HepG2 (cell line): ENCODE data around the gene MMP25. TPM values are rescaled to one million over a fixed set of nuclear protein-coding genes. Genes with fewer than 3 reads are reported as not detected.

Experiments
- DR1 ChIP-seq: sonication (generic); formaldehyde crosslinking; IDR thresholded peaks from 2 replicates; pipeline ENCODE4 v1.8.0; 2021; ENCODE audit warnings: mild to moderate bottlenecking, missing genetic modification reagents, inconsistent platforms
- ETV5 ChIP-seq: IDR thresholded peaks from 2 replicates; pipeline ENCODE4 v1.6.1; 2018; ENCODE audit warnings: missing biosample characterization, missing genetic modification reagents, inconsistent platforms, borderline replicate concordance
- GATA4 ChIP-seq: sonication (generic); IDR thresholded peaks from 2 replicates; pipeline ENCODE4 v1.6.1; 2016; ENCODE audit warnings: antibody characterized with exemption, low read depth, borderline replicate concordance
- NFYC ChIP-seq: IDR thresholded peaks from 2 replicates; pipeline ENCODE4 v1.6.1; 2016; ENCODE audit warnings: missing genetic modification reagents, missing compliant biosample characterization
- ZFP90 ChIP-seq: sonication (generic); formaldehyde crosslinking; IDR thresholded peaks from 2 replicates; pipeline ENCODE4 v1.8.0; 2022; ENCODE audit warnings: missing genetic modification reagents, mild to moderate bottlenecking, inconsistent platforms, borderline replicate concordance
- ZMYM4 ChIP-seq: sonication (generic); formaldehyde crosslinking; IDR thresholded peaks from 2 replicates; pipeline ENCODE4 v1.8.1; 2023; ENCODE audit warnings: mild to moderate bottlenecking, missing genetic modification reagents
- ZNF225 ChIP-seq: sonication (generic); formaldehyde crosslinking; IDR thresholded peaks from 2 replicates; pipeline ENCODE4 v1.4.0; 2020; ENCODE audit warnings: mild to moderate bottlenecking, missing genetic modification reagents
- ZNF256 ChIP-seq: sonication (generic); formaldehyde crosslinking; conservative IDR thresholded peaks from 2 replicates; pipeline ENCODE4 v1.4.0; 2020; ENCODE audit warnings: missing genetic modification reagents
- ZNF577 ChIP-seq: sonication (generic); formaldehyde crosslinking; IDR thresholded peaks from 2 replicates; pipeline ENCODE4 v1.4.0; 2020; ENCODE audit warnings: mild to moderate bottlenecking, low read depth, missing genetic modification reagents, borderline replicate concordance
- ZXDC ChIP-seq: sonication (generic); formaldehyde crosslinking; IDR thresholded peaks from 2 replicates; pipeline ENCODE4 v1.5.0; 2020; ENCODE audit warnings: mild to moderate bottlenecking, missing genetic modification reagents
- polyA plus RNA-seq, 8 experiments: library from polyadenylated mRNA; depleted of rRNA in 3 of 8; stranded (reverse) in 7 of 8; unstranded in 1 of 8; fragments of >200 nt; fragmentation: Illumina TruSeq in 4 of 8; extraction: Trizol in 4 of 8; gene quantifications; 2 replicates each; pipeline versions ENCODE4 v1.2.1 to v1.2.3, GENCODE V29; 2011 to 2016; ENCODE audit warnings: low read depth in 4 of 8, missing spikeins in 1 of 8, mixed read lengths in 1 of 8; ENCODE audit not compliant: insufficient read depth in 1 of 8
- total RNA-seq, 5 experiments: library from RNA; depleted of rRNA; stranded (reverse); fragments of >200 nt; fragmentation: Illumina TruSeq; extraction: Trizol; gene quantifications; 2 replicates each; pipeline ENCODE4 v1.2.3, GENCODE V29; 2016; ENCODE audit warnings: low read depth in 1 of 5
- TF ChIP-seq, protein P1 (sequence below): IDR thresholded peaks from 2 replicates; pipeline ENCODE4 v1.4.0; 2020; ENCODE audit warnings: mild to moderate bottlenecking, missing genetic modification reagents
- TF ChIP-seq, protein P2 (sequence below): sonication (generic); formaldehyde crosslinking; conservative IDR thresholded peaks from 2 replicates; pipeline ENCODE4 v1.4.0; 2020; ENCODE audit warnings: missing genetic modification reagents

MMP25 gene
- total and polyA plus RNA-seq, 2 of the 13 experiments (the other 11 are each of a cell fraction or from before 2014, with no cell fraction given), result 0.04 to 0.08 TPM

DNA sequence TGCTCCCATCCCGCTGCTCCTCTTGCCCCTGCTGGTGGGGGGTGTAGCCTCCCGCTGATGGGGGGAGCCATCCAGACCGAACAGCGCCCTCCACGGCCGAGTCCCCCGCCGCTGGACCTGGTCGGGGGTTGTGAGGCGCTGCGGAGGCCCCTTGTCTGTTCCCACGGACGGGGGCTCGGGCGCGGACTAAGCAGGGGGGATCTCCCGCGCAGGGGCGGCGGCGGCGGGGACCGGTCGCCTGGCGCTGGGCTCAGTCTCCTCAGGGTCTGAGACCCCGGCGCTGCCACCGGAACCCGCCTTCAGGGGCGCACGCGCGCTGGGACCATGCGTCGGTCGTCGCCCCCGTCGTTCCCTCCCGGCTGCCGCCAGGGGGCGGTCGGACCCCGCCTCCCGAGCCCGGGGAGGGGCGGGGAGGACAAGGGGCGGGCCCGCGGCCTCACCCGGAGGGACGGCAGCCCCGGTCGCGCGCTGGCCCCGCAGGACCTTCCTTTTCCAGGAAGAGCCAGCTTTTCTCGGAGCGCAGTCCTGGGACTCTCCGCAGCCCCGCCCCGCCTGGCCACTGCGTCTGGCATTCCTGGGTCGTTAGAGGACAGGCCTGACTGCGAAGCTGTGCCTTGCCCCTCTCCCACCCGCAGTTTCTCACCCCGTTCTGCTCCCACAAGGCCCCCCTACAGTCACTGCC, 12.8 kb downstream of the MMP25 start (continued):
- TF ChIP-seq ZXDC (CRISPR knock-in tag) (0 out of 2 replicates have a peak, but pooled peaks have one; percentile 21), NFYC (CRISPR knock-in tag) (no peak), ZFP90 (CRISPR knock-in tag) (peak; percentile 88; the same call in 1 of the 2 replicates), ZNF577 (no peak), ZNF225 (CRISPR knock-in tag) (0 out of 2 replicates have a peak, but pooled peaks have one; percentile 19), ZMYM4 (CRISPR knock-in tag) (peak; percentile 70; the same call in 1 of the 2 replicates), GATA4 (peak; percentile 43; the same call in 1 of the 2 replicates), ZNF256 (no peak), ETV5 (CRISPR knock-in tag) (peak; percentile 76; the same call in 1 of the 2 replicates), DR1 (CRISPR knock-in tag) (no peak)
- TF ChIP-seq, protein P1, sequence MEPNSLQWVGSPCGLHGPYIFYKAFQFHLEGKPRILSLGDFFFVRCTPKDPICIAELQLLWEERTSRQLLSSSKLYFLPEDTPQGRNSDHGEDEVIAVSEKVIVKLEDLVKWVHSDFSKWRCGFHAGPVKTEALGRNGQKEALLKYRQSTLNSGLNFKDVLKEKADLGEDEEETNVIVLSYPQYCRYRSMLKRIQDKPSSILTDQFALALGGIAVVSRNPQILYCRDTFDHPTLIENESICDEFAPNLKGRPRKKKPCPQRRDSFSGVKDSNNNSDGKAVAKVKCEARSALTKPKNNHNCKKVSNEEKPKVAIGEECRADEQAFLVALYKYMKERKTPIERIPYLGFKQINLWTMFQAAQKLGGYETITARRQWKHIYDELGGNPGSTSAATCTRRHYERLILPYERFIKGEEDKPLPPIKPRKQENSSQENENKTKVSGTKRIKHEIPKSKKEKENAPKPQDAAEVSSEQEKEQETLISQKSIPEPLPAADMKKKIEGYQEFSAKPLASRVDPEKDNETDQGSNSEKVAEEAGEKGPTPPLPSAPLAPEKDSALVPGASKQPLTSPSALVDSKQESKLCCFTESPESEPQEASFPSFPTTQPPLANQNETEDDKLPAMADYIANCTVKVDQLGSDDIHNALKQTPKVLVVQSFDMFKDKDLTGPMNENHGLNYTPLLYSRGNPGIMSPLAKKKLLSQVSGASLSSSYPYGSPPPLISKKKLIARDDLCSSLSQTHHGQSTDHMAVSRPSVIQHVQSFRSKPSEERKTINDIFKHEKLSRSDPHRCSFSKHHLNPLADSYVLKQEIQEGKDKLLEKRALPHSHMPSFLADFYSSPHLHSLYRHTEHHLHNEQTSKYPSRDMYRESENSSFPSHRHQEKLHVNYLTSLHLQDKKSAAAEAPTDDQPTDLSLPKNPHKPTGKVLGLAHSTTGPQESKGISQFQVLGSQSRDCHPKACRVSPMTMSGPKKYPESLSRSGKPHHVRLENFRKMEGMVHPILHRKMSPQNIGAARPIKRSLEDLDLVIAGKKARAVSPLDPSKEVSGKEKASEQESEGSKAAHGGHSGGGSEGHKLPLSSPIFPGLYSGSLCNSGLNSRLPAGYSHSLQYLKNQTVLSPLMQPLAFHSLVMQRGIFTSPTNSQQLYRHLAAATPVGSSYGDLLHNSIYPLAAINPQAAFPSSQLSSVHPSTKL, result peak; percentile 58; the same call in 1 of the 2 replicates
- TF ChIP-seq, protein P2, sequence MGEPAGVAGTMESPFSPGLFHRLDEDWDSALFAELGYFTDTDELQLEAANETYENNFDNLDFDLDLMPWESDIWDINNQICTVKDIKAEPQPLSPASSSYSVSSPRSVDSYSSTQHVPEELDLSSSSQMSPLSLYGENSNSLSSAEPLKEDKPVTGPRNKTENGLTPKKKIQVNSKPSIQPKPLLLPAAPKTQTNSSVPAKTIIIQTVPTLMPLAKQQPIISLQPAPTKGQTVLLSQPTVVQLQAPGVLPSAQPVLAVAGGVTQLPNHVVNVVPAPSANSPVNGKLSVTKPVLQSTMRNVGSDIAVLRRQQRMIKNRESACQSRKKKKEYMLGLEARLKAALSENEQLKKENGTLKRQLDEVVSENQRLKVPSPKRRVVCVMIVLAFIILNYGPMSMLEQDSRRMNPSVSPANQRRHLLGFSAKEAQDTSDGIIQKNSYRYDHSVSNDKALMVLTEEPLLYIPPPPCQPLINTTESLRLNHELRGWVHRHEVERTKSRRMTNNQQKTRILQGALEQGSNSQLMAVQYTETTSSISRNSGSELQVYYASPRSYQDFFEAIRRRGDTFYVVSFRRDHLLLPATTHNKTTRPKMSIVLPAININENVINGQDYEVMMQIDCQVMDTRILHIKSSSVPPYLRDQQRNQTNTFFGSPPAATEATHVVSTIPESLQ (CRISPR knock-in tag), result no peak
